ENCODE measurements around the gene DUSP1. TPM values are rescaled to one million over a fixed set of nuclear protein-coding genes. Genes with fewer than 3 reads are reported as not detected.

The DUSP1 gene
- total and polyA plus RNA-seq, 2 donors (not counting 3 experiments of a cell fraction or from before 2014, with no cell fraction given) = 36.1 to 196 TPM

- Histone ChIP-seq H2AFZ (ENCODE audit: low read depth, low read length) (no peak overlapping the region), H4K20me1 (replicated peaks; ENCODE audit: control insufficient read depth, extremely low read depth, insufficient read depth, low read length) (no peaks in the 10 kb centered on the region), H3K79me2 (ENCODE audit: control insufficient read depth, insufficient read depth, low read length) (peaks cover 36% of the 10 kb centered on the region), H3K9me3 (replicated peaks; ENCODE audit: control insufficient read depth, insufficient read depth, low read length) (no peaks in the 10 kb centered on the region), H3K9me1 (replicated peaks; ENCODE audit: control insufficient read depth, extremely low read depth, insufficient read depth, low read length) (no peaks in the 10 kb centered on the region), H3K4me1 (ENCODE audit: control insufficient read depth, extremely low read depth, insufficient read depth, low read length) (peaks cover 55% of the 10 kb centered on the region), H3K36me3 (ENCODE audit: control insufficient read depth in 2 of 2, extremely low read depth in 1 of 2, insufficient read depth in 2 of 2, low read length in 2 of 2) (peaks cover 5 to 11% of the 10 kb centered on the region in 2 experiments), H3K4me3 (replicated peaks in 1 of 3; ENCODE audit: insufficient read depth in 1 of 3, low read depth in 1 of 3, low read length in 3 of 3) (peak overlapping the region; percentile 60 to 96 (median 88)), H3K4me2 (ENCODE audit: insufficient read depth, low read length) (peak overlapping the region; percentile 88), H3K27ac (ENCODE audit: insufficient read depth, low read depth, low read length) (peak overlapping the region; percentile 92), H3K27me3 (ENCODE audit: control insufficient read depth in 2 of 2, insufficient read depth in 2 of 2, low read length in 2 of 2) (no peaks in the 10 kb centered on the region), H3K9ac (replicated peaks; ENCODE audit: extremely low read depth, insufficient read depth, low read length) (peak overlapping the region; percentile 96)
- peak; percentile 39 for DNase-seq (ENCODE audit: low read depth, low spot score)
- ChIA-PET CTCF (interaction anchor here (0.9 to 8.8 kb wide), 22 partner anchors 10 to 170 kb away, joined by 3 to 87 read pairs (median 6); no protein-coding TSS in a partner anchor), POLR2A (interaction anchor here (0.5 to 4.2 kb wide), 17 partner anchors 11 to 170 kb away, joined by 3 to 60 read pairs (median 7); no protein-coding TSS in a partner anchor)
- intact Hi-C loops (cut with micrococcal nuclease) (loop anchor here (1.0 to 10.0 kb wide), 2 partner anchors 163 to 995 kb away; no protein-coding TSS in a partner anchor), dilution Hi-C loops (cut with MboI; ENCODE audit: extremely low pct_ligation_motif_present, low sequenced_read_pairs) (no loop called here)
- FAIRE-seq = no peak
- TF ChIP-seq POLR2A (IDR thresholded peaks at IDR 0.05; ENCODE audit: low read depth, low read length) = peak; percentile 73
- no peak for TF ChIP-seq FOS (IDR thresholded peaks at IDR 0.05; ENCODE audit: borderline replicate concordance, insufficient read depth, low read length)
- TF ChIP-seq POLR2AphosphoS5 (IDR thresholded peaks at IDR 0.05; ENCODE audit: insufficient read depth, low read depth, low read length) = peak; percentile 43
- TSS peak; percentile 22 for BruUV-seq (replicated peaks)
Measured at GRCh38 chr5:172769616-172770373, 1.2 kb downstream of the DUSP1 start.

GRCh38 chr5:172769342-172769615, 1.7 kb downstream of the DUSP1 start:
- intact Hi-C loops (cut with micrococcal nuclease) = no loop called here
- no peaks in the 10 kb centered on the region for H4K20me1 ChIP-seq (replicated peaks; ENCODE audit: control insufficient read depth, extremely low read depth, insufficient read depth, low read length)
- H3K9me3 ChIP-seq (replicated peaks; ENCODE audit: control insufficient read depth, insufficient read depth, low read length) = no peaks in the 10 kb centered on the region
- H3K4me3 ChIP-seq (replicated peaks in 1 of 3; ENCODE audit: insufficient read depth in 1 of 3, low read depth in 1 of 3, low read length in 3 of 3) = peak overlapping the region; percentile 60 to 96 (median 88)
- H3K4me1 ChIP-seq (ENCODE audit: control insufficient read depth, extremely low read depth, insufficient read depth, low read length) = peaks cover 56% of the 10 kb centered on the region
- FAIRE-seq (no peak), DNase-seq (ENCODE audit: low read depth, low spot score) (no peak)
- no peaks in the 10 kb centered on the region for H3K27me3 ChIP-seq (ENCODE audit: control insufficient read depth in 2 of 2, insufficient read depth in 2 of 2, low read length in 2 of 2)
- BruUV-seq (replicated peaks) = no TSS peak
- H3K9ac ChIP-seq (replicated peaks; ENCODE audit: extremely low read depth, insufficient read depth, low read length) = peak overlapping the region; percentile 96
- H3K36me3 ChIP-seq (ENCODE audit: control insufficient read depth in 2 of 2, extremely low read depth in 1 of 2, insufficient read depth in 2 of 2, low read length in 2 of 2) = peaks cover 5 to 11% of the 10 kb centered on the region in 2 experiments
- dilution Hi-C loops (cut with MboI; ENCODE audit: extremely low pct_ligation_motif_present, low sequenced_read_pairs) = no loop called here
- ChIA-PET POLR2A (interaction anchor here (0.7 to 4.2 kb wide), 7 partner anchors 10 to 162 kb away, joined by 3 to 60 read pairs (median 21); no protein-coding TSS in a partner anchor), CTCF (interaction anchor here (1.3 to 8.8 kb wide), 7 partner anchors 10 to 170 kb away, joined by 3 to 87 read pairs (median 67); no protein-coding TSS in a partner anchor)
- peaks cover 36% of the 10 kb centered on the region for H3K79me2 ChIP-seq (ENCODE audit: control insufficient read depth, insufficient read depth, low read length)
- H3K9me1 ChIP-seq (replicated peaks; ENCODE audit: control insufficient read depth, extremely low read depth, insufficient read depth, low read length) = no peaks in the 10 kb centered on the region
- no peak overlapping the region for H2AFZ ChIP-seq (ENCODE audit: low read depth, low read length)
- TF ChIP-seq POLR2A (IDR thresholded peaks at IDR 0.05; ENCODE audit: low read depth, low read length) (no peak), EZH2 (IDR thresholded peaks at IDR 0.05; ENCODE audit: borderline replicate concordance, low read depth, low read length, severe bottlenecking) (no peak), JUN (IDR thresholded peaks at IDR 0.05; ENCODE audit: borderline replicate concordance, insufficient read depth, insufficient read length, low read depth) (no peak), FOS (IDR thresholded peaks at IDR 0.05; ENCODE audit: borderline replicate concordance, insufficient read depth, low read length) (no peak), MAX (IDR thresholded peaks at IDR 0.05; ENCODE audit: insufficient read depth, insufficient read length) (no peak), CTCF (IDR thresholded peaks at IDR 0.05; ENCODE audit: extremely low read depth in 1 of 2, insufficient read depth in 1 of 2, low read depth in 1 of 2, low read length in 2 of 2) (no peak), GATA2 (IDR thresholded peaks at IDR 0.05; ENCODE audit: insufficient read depth, insufficient read length, low read depth, low read length) (no peak), POLR2AphosphoS5 (IDR thresholded peaks at IDR 0.05; ENCODE audit: insufficient read depth, low read depth, low read length) (no peak), MYC (IDR thresholded peaks at IDR 0.05; ENCODE audit: low read depth, low read length) (no peak)
- H3K4me2 ChIP-seq (ENCODE audit: insufficient read depth, low read length) = peak overlapping the region; percentile 88
- H3K27ac ChIP-seq (ENCODE audit: insufficient read depth, low read depth, low read length) = peak overlapping the region; percentile 92
